ENCODE results near the gene EXO1. TPM values are rescaled to one million over a fixed set of nuclear protein-coding genes. Genes with fewer than 3 reads are reported as not detected.

The EXO1 gene
- total and polyA plus RNA-seq, 9 of the 15 experiments (the other 6 are each of a cell fraction or from before 2014, with no cell fraction given): 36.0 to 125 (median 83.9) TPM

DNA sequence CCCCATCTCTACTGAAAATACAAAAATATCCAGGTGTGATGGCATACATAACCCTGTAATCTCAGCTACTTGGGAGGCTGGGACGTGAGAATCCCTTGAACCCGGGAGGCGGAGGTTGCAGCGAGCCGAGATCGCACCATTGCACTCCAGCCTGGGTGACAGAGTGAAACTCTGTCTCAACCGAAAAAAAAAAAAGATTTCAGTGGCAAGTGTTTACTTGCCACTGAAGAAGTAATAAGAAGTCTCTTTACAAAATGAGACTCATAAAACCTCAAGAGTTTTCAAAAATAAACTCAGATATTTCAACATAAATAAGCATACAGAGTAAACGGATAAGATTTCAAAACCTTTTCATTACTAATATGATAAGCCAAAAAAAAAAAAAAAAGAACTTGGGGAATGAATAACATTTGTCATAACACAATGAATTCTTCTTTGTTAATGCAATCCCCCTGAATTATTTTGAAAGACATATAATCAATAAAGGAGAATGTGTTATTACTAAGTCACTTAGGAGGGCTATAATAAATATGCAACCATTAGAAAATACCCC lies 34.2 kb upstream of the EXO1 start:
- H3K79me2 ChIP-seq (ENCODE audit: control insufficient read depth, insufficient read depth, low read length): no peaks in the 10 kb centered on the region
- ATAC-seq (no peak), DNase-seq (ENCODE audit: extremely low read depth in 1 of 4, low spot score in 3 of 4) (no peak), FAIRE-seq (no peak)
- in situ Hi-C loops (cut with MboI): no loop called here
- no TSS peak for BruUV-seq (replicated peaks)
- no peaks in the 10 kb centered on the region for H3K9me1 ChIP-seq (ENCODE audit: control insufficient read depth, insufficient read depth, low read length)
- no peak overlapping the region for H2AFZ ChIP-seq (ENCODE audit: low read depth, low read length)
- no peak overlapping the region for H3K27ac ChIP-seq (ENCODE audit: extremely low read depth, low read depth, low read length)
- H3K9ac ChIP-seq (ENCODE audit: insufficient read depth in 1 of 2, low read depth in 2 of 2, low read length in 2 of 2): no peak overlapping the region
- no peaks in the 10 kb centered on the region for H3K27me3 ChIP-seq (ENCODE audit: control insufficient read depth in 2 of 2, insufficient read depth in 2 of 2, low read length in 2 of 2)
- no peaks in the 10 kb centered on the region for H3K9me3 ChIP-seq (replicated peaks; ENCODE audit: control insufficient read depth, insufficient read depth, low read depth, low read length)
- no peak overlapping the region for H3K4me2 ChIP-seq (ENCODE audit: insufficient read depth, low read length)
- POLR2A ChIA-PET: interaction anchor here (0.8 kb wide), 1 partner anchor 8 kb away, joined by 3 read pairs; no protein-coding TSS in a partner anchor
- no peaks in the 10 kb centered on the region for H4K20me1 ChIP-seq (replicated peaks; ENCODE audit: control insufficient read depth, insufficient read depth, low read length)
- peaks cover 4 to 22% of the 10 kb centered on the region in 2 experiments; a peak in 4 of 5 replicates for H3K4me1 ChIP-seq (replicated peaks in 1 of 2; ENCODE audit: control insufficient read depth in 2 of 2, insufficient read depth in 2 of 2, low read length in 2 of 2)
- 79% methylated on average over 8 of the region's 8 CpGs for WGBS (ENCODE audit: insufficient coverage, low coverage, missing lambda C conversion rate)
- intact Hi-C loops (cut with micrococcal nuclease): no loop called here
- CTCF ChIA-PET (ENCODE audit: low intra/inter-chr PET ratio): no interaction called here
- no peaks in the 10 kb centered on the region for H3K36me3 ChIP-seq (ENCODE audit: control insufficient read depth, insufficient read depth, low read length)
- no peak overlapping the region for H3K4me3 ChIP-seq
- TF ChIP-seq ARID1B (IDR thresholded peaks at IDR 0.05) (no peak), TFE3 (CRISPR knock-in tag; IDR thresholded peaks at IDR 0.05) (no peak), NR4A1 (CRISPR knock-in tag; IDR thresholded peaks at IDR 0.05) (no peak), NR4A1 (tag; IDR thresholded peaks at IDR 0.05) (no peak), ZNF384 (IDR thresholded peaks at IDR 0.05; ENCODE audit: low read depth, low read length) (no peak), ZNF707 (CRISPR knock-in tag; conservative IDR thresholded peaks at IDR 0.05) (no peak), CXXC5 (CRISPR knock-in tag; IDR thresholded peaks at IDR 0.05) (no peak), ZNF444 (CRISPR knock-in tag; IDR thresholded peaks at IDR 0.05) (no peak), KAT8 (IDR thresholded peaks at IDR 0.05; ENCODE audit: low read depth) (no peak), GTF2B (IDR thresholded peaks at IDR 0.05; ENCODE audit: extremely low read depth, insufficient read length) (no peak), ZNF766 (CRISPR knock-in tag; conservative IDR thresholded peaks at IDR 0.05) (no peak), RHOXF2B (CRISPR knock-in tag; conservative IDR thresholded peaks at IDR 0.05) (no peak), TCFL5 (CRISPR knock-in tag; conservative IDR thresholded peaks at IDR 0.05) (no peak), TCF7 (IDR thresholded peaks at IDR 0.05; ENCODE audit: borderline replicate concordance) (no peak), ZNF57 (CRISPR knock-in tag; IDR thresholded peaks at IDR 0.05) (no peak)
- TF ChIP-seq, protein P1, sequence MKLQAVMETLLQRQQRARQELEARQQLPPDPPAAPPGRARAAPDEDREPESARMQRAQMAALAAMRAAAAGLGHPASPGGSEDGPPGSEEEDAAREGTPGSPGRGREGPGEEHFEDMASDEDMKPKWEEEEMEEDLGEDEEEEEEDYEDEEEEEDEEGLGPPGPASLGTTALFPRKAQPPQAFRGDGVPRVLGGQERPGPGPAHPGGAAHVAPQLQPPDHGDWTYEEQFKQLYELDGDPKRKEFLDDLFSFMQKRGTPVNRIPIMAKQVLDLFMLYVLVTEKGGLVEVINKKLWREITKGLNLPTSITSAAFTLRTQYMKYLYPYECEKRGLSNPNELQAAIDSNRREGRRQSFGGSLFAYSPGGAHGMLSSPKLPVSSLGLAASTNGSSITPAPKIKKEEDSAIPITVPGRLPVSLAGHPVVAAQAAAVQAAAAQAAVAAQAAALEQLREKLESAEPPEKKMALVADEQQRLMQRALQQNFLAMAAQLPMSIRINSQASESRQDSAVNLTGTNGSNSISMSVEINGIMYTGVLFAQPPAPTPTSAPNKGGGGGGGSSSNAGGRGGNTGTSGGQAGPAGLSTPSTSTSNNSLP (IDR thresholded peaks at IDR 0.05; ENCODE audit: borderline replicate concordance, low read depth, low read length): no peak
- TF ChIP-seq, protein P2, sequence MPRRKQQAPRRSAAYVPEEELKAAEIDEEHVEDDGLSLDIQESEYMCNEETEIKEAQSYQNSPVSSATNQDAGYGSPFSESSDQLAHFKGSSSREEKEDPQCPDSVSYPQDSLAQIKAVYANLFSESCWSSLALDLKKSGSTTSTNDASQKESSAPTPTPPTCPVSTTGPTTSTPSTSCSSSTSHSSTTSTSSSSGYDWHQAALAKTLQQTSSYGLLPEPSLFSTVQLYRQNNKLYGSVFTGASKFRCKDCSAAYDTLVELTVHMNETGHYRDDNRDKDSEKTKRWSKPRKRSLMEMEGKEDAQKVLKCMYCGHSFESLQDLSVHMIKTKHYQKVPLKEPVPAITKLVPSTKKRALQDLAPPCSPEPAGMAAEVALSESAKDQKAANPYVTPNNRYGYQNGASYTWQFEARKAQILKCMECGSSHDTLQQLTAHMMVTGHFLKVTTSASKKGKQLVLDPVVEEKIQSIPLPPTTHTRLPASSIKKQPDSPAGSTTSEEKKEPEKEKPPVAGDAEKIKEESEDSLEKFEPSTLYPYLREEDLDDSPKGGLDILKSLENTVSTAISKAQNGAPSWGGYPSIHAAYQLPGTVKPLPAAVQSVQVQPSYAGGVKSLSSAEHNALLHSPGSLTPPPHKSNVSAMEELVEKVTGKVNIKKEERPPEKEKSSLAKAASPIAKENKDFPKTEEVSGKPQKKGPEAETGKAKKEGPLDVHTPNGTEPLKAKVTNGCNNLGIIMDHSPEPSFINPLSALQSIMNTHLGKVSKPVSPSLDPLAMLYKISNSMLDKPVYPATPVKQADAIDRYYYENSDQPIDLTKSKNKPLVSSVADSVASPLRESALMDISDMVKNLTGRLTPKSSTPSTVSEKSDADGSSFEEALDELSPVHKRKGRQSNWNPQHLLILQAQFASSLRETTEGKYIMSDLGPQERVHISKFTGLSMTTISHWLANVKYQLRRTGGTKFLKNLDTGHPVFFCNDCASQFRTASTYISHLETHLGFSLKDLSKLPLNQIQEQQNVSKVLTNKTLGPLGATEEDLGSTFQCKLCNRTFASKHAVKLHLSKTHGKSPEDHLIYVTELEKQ (CRISPR knock-in tag; IDR thresholded peaks at IDR 0.05): no peak
